Measurements from ENCODE around the gene LAMC2.
A peak's percentile ranks its signal among the peaks of the same experiment; 100 is the strongest.
"Not testable (repeated sequence)": the region's sequence is repeated elsewhere in the genome, so short reads cannot be mapped to it uniquely, and the experiment has no call there.

Gene LAMC2

DNA sequence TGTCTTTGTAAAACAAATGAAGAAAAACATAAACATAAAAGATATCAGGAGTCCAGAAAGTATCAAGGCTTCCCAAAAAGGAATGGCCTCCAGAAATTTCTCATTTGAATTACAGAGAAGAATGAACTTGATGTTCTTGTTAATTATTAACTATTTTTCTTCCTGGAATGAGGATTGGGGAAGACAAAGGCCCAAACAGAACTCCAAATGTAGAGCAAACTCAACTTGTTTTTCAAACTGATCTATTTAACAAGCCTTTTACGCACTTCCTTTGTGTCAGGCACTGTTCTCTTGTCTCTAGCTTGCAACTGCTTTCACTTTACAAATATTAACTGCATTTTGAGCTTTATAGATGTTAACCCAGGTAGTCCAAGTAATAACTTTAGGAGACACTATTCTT is 45.5 kb downstream of the LAMC2 start:
- H3K4me1 ChIP-seq (ENCODE audit: control insufficient read depth, insufficient read depth, low read length) = peaks cover 7% of the 10 kb centered on the region
- H3K4me3 ChIP-seq (ENCODE audit: low read depth, low read length) = no peak overlapping the region
- no peak overlapping the region for H3K9ac ChIP-seq (ENCODE audit: low read depth, low read length)

DNA sequence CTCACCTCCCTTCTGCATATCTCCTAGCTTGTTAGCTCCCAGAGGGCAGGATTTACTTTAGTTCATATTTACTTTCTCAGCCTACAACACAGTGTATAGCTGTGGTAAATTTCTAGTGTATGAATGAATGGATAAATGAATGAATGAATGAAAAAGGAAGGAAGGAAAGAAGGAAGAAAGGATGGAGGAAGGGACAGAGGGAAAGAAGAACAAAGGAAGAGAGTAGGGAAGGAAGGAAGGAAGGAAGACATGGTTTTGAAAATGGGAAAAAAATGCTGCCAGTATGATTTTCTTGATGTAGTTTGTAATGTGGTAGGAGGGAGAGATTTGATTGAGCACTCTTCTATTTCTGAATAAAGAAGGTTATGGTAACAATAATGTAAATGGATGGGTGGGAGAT is 47.0 kb downstream of the LAMC2 start:
- Histone ChIP-seq H3K27me3 (ENCODE audit: control insufficient read depth, insufficient read depth, low read length) (no peaks in the 10 kb centered on the region), H3K36me3 (ENCODE audit: control insufficient read depth, insufficient read depth, low read length) (no peaks in the 10 kb centered on the region), H3K9me3 (ENCODE audit: control insufficient read depth, insufficient read depth, low read length) (no peaks in the 10 kb centered on the region), H3K4me3 (ENCODE audit: low read depth, low read length) (no peak overlapping the region), H3K9ac (ENCODE audit: low read depth, low read length) (no peak overlapping the region), H3K4me1 (ENCODE audit: control insufficient read depth, insufficient read depth, low read length) (peaks cover 7% of the 10 kb centered on the region)

More for the DNA sequence above, 45.5 kb downstream of the LAMC2 start:
- no peaks in the 10 kb centered on the region for H3K36me3 ChIP-seq (ENCODE audit: control insufficient read depth, insufficient read depth, low read length)
- H3K27me3 ChIP-seq (ENCODE audit: control insufficient read depth, insufficient read depth, low read length) = no peaks in the 10 kb centered on the region
- no peaks in the 10 kb centered on the region for H3K9me3 ChIP-seq (ENCODE audit: control insufficient read depth, insufficient read depth, low read length)

GRCh38 chr1:183234660-183235476 is 48.8 kb downstream of the LAMC2 start:
- H3K9ac ChIP-seq (ENCODE audit: low read depth, low read length) = no peak overlapping the region
- H3K9me3 ChIP-seq (ENCODE audit: control insufficient read depth, insufficient read depth, low read length) = no peaks in the 10 kb centered on the region
- peaks cover under 1% of the 10 kb centered on the region for H3K36me3 ChIP-seq (ENCODE audit: control insufficient read depth, insufficient read depth, low read length)
- peak overlapping the region; percentile 20 for H3K4me3 ChIP-seq (ENCODE audit: low read depth, low read length)
- H3K27me3 ChIP-seq (ENCODE audit: control insufficient read depth, insufficient read depth, low read length) = no peaks in the 10 kb centered on the region
- H3K4me1 ChIP-seq (ENCODE audit: control insufficient read depth, insufficient read depth, low read length) = peaks cover 7% of the 10 kb centered on the region

DNA sequence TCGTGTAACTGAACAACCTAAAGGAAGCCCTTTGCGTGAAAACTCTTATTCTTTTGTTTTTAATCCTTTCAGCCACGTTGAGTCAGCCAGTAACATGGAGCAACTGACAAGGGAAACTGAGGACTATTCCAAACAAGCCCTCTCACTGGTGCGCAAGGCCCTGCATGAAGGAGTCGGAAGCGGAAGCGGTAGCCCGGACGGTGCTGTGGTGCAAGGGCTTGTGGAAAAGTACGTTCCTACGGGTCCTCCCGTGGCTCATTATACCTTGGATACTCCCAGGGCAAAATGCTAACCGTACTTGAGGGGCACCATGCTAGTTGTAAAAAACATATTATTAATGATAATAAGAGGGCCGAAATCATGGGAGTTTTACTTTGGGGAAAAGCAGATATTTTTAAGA is 49.4 kb downstream of the LAMC2 start:
- H3K9ac ChIP-seq (ENCODE audit: low read depth, low read length) = no peak overlapping the region
- H3K9me3 ChIP-seq (ENCODE audit: control insufficient read depth, insufficient read depth, low read length) = no peaks in the 10 kb centered on the region
- no peaks in the 10 kb centered on the region for H3K27me3 ChIP-seq (ENCODE audit: control insufficient read depth, insufficient read depth, low read length)
- H3K36me3 ChIP-seq (ENCODE audit: control insufficient read depth, insufficient read depth, low read length) = peaks cover 3% of the 10 kb centered on the region
- H3K4me3 ChIP-seq (ENCODE audit: low read depth, low read length) = peak overlapping the region; percentile 5
- peaks cover 7% of the 10 kb centered on the region for H3K4me1 ChIP-seq (ENCODE audit: control insufficient read depth, insufficient read depth, low read length)

GRCh38 chr1:183236158-183236725 is 50.2 kb downstream of the LAMC2 start:
- no peak overlapping the region for H3K4me3 ChIP-seq (ENCODE audit: low read depth, low read length)
- no peaks in the 10 kb centered on the region for H3K9me3 ChIP-seq (ENCODE audit: control insufficient read depth, insufficient read depth, low read length)
- no peak overlapping the region for H3K9ac ChIP-seq (ENCODE audit: low read depth, low read length)
- H3K27me3 ChIP-seq (ENCODE audit: control insufficient read depth, insufficient read depth, low read length) = no peaks in the 10 kb centered on the region
- peaks cover 7% of the 10 kb centered on the region for H3K4me1 ChIP-seq (ENCODE audit: control insufficient read depth, insufficient read depth, low read length)
- peaks cover 3% of the 10 kb centered on the region for H3K36me3 ChIP-seq (ENCODE audit: control insufficient read depth, insufficient read depth, low read length)

DNA sequence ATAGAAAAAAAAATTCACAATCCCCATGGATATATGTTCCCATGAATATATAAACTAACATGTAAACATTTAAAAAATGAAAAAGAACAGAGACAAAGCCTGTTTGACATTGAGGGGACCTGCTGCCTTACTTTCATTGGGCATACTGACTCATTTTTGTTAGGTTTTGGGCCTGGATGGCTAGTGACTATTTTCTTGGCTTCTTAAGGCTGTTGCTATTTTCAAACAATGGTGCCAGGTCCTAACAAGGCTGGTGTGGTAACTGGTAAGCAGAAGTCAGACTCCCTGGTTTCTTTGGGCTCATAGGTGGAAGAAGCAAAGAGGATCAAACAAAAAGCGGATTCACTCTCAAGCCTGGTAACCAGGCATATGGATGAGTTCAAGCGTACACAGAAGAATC is 51.0 kb downstream of the LAMC2 start:
- Histone ChIP-seq H3K9me3 (ENCODE audit: control insufficient read depth, insufficient read depth, low read length) (no peaks in the 10 kb centered on the region), H3K27me3 (ENCODE audit: control insufficient read depth, insufficient read depth, low read length) (no peaks in the 10 kb centered on the region), H3K4me1 (ENCODE audit: control insufficient read depth, insufficient read depth, low read length) (peaks cover 7% of the 10 kb centered on the region), H3K36me3 (ENCODE audit: control insufficient read depth, insufficient read depth, low read length) (peaks cover 3% of the 10 kb centered on the region), H3K9ac (ENCODE audit: low read depth, low read length) (no peak overlapping the region), H3K4me3 (ENCODE audit: low read depth, low read length) (no peak overlapping the region)

GRCh38 chr1:183238071-183238470 is 52.0 kb downstream of the LAMC2 start:
- peaks cover 3% of the 10 kb centered on the region for H3K36me3 ChIP-seq (ENCODE audit: control insufficient read depth, insufficient read depth, low read length)
- no peak overlapping the region for H3K9ac ChIP-seq (ENCODE audit: low read depth, low read length)
- peaks cover 7% of the 10 kb centered on the region for H3K4me1 ChIP-seq (ENCODE audit: control insufficient read depth, insufficient read depth, low read length)
- H3K27me3 ChIP-seq (ENCODE audit: control insufficient read depth, insufficient read depth, low read length) = no peaks in the 10 kb centered on the region
- H3K9me3 ChIP-seq (ENCODE audit: control insufficient read depth, insufficient read depth, low read length) = no peaks in the 10 kb centered on the region
- H3K4me3 ChIP-seq (ENCODE audit: low read depth, low read length) = no peak overlapping the region

- Histone ChIP-seq H3K4me3 (ENCODE audit: low read depth, low read length) (no peak overlapping the region), H3K4me1 (ENCODE audit: control insufficient read depth, insufficient read depth, low read length) (peaks cover 7% of the 10 kb centered on the region), H3K36me3 (ENCODE audit: control insufficient read depth, insufficient read depth, low read length) (peaks cover 3% of the 10 kb centered on the region), H3K9me3 (ENCODE audit: control insufficient read depth, insufficient read depth, low read length) (no peaks in the 10 kb centered on the region), H3K27me3 (ENCODE audit: control insufficient read depth, insufficient read depth, low read length) (no peaks in the 10 kb centered on the region), H3K9ac (ENCODE audit: low read depth, low read length) (no peak overlapping the region)
Observed at GRCh38 chr1:183239220-183239742, 53.2 kb downstream of the LAMC2 start.

GRCh38 chr1:183239793-183240525 is 53.9 kb downstream of the LAMC2 start:
- peaks cover 3% of the 10 kb centered on the region for H3K36me3 ChIP-seq (ENCODE audit: control insufficient read depth, insufficient read depth, low read length)
- no peak overlapping the region for H3K9ac ChIP-seq (ENCODE audit: low read depth, low read length)
- H3K4me3 ChIP-seq (ENCODE audit: low read depth, low read length) = no peak overlapping the region
- H3K4me1 ChIP-seq (ENCODE audit: control insufficient read depth, insufficient read depth, low read length) = peaks cover 7% of the 10 kb centered on the region
- H3K27me3 ChIP-seq (ENCODE audit: control insufficient read depth, insufficient read depth, low read length) = no peaks in the 10 kb centered on the region
- no peaks in the 10 kb centered on the region for H3K9me3 ChIP-seq (ENCODE audit: control insufficient read depth, insufficient read depth, low read length)

DNA sequence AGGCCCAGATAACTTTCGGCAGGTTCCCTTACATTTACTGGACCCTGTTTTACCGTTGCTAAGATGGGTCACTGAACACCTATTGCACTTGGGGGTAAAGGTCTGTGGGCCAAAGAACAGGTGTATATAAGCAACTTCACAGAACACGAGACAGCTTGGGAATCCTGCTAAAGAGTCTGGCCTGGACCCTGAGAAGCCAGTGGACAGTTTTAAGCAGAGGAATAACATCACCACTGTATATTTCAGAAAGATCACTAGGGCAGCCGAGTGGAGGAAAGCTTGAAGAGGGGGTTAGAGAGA is 54.4 kb downstream of the LAMC2 start:
- Histone ChIP-seq H3K4me1 (ENCODE audit: control insufficient read depth, insufficient read depth, low read length) (peaks cover 2% of the 10 kb centered on the region), H3K36me3 (ENCODE audit: control insufficient read depth, insufficient read depth, low read length) (peaks cover 3% of the 10 kb centered on the region), H3K4me3 (ENCODE audit: low read depth, low read length) (no peak overlapping the region), H3K27me3 (ENCODE audit: control insufficient read depth, insufficient read depth, low read length) (no peaks in the 10 kb centered on the region), H3K9ac (ENCODE audit: low read depth, low read length) (no peak overlapping the region), H3K9me3 (ENCODE audit: control insufficient read depth, insufficient read depth, low read length) (no peaks in the 10 kb centered on the region)

GRCh38 chr1:183240853-183241252 is 54.8 kb downstream of the LAMC2 start:
- H3K4me1 ChIP-seq (ENCODE audit: control insufficient read depth, insufficient read depth, low read length); H3K4me3 ChIP-seq (ENCODE audit: low read depth, low read length); H3K36me3 ChIP-seq (ENCODE audit: control insufficient read depth, insufficient read depth, low read length); H3K9ac ChIP-seq (ENCODE audit: low read depth, low read length); H3K9me3 ChIP-seq (ENCODE audit: control insufficient read depth, insufficient read depth, low read length); H3K27me3 ChIP-seq (ENCODE audit: control insufficient read depth, insufficient read depth, low read length): not testable (repeated sequence)

DNA sequence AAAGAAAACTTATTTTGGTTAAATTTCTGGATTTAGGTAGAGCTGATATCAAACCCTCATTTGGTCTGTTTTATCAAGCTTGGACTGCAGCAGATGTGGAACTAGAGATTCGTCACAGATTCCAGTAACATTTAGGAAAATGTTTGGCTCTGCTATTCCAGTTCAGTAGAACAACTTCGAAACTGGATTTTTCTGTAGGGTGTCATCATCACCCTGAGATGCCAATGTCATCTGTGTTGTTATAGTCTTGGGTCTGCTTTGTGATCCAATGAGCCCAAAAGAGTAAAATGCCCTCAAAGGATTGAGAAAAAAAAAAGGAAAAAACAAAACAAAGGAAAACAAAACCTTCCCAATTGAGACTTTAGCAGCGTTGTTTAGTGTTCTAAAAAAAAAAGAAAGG is 55.4 kb downstream of the LAMC2 start:
- Histone ChIP-seq H3K36me3 (ENCODE audit: control insufficient read depth, insufficient read depth, low read length) (peaks cover 3% of the 10 kb centered on the region), H3K4me1 (ENCODE audit: control insufficient read depth, insufficient read depth, low read length) (no peaks in the 10 kb centered on the region), H3K4me3 (ENCODE audit: low read depth, low read length) (no peak overlapping the region), H3K9ac (ENCODE audit: low read depth, low read length) (no peak overlapping the region), H3K27me3 (ENCODE audit: control insufficient read depth, insufficient read depth, low read length) (no peaks in the 10 kb centered on the region), H3K9me3 (ENCODE audit: control insufficient read depth, insufficient read depth, low read length) (no peaks in the 10 kb centered on the region)

All from iPS-15b (cell line).